ENCODE data around the gene SPATA20. TPM values are rescaled to one million over a fixed set of nuclear protein-coding genes. Genes with fewer than 3 reads are reported as not detected.
A peak's percentile ranks its signal among the peaks of the same experiment; 100 is the strongest.

Gene SPATA20
- total and polyA plus RNA-seq, 2 of the 13 experiments (the other 11 are each of a cell fraction or from before 2014, with no cell fraction given): 36.1 to 64.8 TPM

DNA sequence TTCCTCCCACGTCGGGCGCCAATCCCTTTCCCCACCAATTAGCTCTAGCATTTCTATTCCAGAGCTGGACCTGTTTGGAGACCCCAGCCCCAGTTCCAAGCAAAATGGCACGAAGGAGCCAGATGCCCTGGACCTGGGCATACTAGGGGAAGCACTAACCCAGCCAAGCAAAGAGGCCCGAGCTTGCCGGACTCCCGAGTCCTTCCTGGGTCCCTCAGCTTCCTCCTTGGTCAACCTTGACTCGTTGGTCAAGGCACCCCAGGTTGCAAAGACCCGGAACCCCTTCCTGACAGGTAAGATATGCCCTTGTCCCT, 5.6 kb upstream of the SPATA20 start (continued):
- TF ChIP-seq, protein P1, sequence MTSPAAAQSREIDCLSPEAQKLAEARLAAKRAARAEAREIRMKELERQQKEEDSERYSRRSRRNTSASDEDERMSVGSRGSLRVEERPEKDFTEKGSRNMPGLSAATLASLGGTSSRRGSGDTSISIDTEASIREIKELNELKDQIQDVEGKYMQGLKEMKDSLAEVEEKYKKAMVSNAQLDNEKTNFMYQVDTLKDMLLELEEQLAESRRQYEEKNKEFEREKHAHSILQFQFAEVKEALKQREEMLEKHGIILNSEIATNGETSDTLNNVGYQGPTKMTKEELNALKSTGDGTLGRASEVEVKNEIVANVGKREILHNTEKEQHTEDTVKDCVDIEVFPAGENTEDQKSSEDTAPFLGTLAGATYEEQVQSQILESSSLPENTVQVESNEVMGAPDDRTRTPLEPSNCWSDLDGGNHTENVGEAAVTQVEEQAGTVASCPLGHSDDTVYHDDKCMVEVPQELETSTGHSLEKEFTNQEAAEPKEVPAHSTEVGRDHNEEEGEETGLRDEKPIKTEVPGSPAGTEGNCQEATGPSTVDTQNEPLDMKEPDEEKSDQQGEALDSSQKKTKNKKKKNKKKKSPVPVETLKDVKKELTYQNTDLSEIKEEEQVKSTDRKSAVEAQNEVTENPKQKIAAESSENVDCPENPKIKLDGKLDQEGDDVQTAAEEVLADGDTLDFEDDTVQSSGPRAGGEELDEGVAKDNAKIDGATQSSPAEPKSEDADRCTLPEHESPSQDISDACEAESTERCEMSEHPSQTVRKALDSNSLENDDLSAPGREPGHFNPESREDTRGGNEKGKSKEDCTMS (CRISPR knock-in tag; conservative IDR thresholded peaks at IDR 0.05): no peak
- TF ChIP-seq, protein P2, sequence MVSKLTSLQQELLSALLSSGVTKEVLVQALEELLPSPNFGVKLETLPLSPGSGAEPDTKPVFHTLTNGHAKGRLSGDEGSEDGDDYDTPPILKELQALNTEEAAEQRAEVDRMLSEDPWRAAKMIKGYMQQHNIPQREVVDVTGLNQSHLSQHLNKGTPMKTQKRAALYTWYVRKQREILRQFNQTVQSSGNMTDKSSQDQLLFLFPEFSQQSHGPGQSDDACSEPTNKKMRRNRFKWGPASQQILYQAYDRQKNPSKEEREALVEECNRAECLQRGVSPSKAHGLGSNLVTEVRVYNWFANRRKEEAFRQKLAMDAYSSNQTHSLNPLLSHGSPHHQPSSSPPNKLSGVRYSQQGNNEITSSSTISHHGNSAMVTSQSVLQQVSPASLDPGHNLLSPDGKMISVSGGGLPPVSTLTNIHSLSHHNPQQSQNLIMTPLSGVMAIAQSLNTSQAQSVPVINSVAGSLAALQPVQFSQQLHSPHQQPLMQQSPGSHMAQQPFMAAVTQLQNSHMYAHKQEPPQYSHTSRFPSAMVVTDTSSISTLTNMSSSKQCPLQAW (CRISPR knock-in tag; IDR thresholded peaks at IDR 0.05): peak; percentile 12; the same call in 1 of the 2 replicates
- no peak for TF ChIP-seq ZNF136 (CRISPR knock-in tag; IDR thresholded peaks at IDR 0.05; ENCODE audit: low read depth)
- TF ChIP-seq NCOR1 (IDR thresholded peaks at IDR 0.05; ENCODE audit: borderline replicate concordance, low read length): peak; percentile 1; the same call in 1 of the 2 replicates
- no peak for TF ChIP-seq ZNF264 (CRISPR knock-in tag; IDR thresholded peaks at IDR 0.05)
- TF ChIP-seq HDAC1 (CRISPR knock-in tag; IDR thresholded peaks at IDR 0.05): peak; percentile 24; the same call in 1 of the 2 replicates
- no peak for TF ChIP-seq CHCHD3 (CRISPR knock-in tag; IDR thresholded peaks at IDR 0.05)
- TF ChIP-seq, protein P3, sequence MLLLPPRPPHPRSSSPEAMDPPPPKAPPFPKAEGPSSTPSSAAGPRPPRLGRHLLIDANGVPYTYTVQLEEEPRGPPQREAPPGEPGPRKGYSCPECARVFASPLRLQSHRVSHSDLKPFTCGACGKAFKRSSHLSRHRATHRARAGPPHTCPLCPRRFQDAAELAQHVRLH (CRISPR knock-in tag; IDR thresholded peaks at IDR 0.05; ENCODE audit: borderline replicate concordance, low read depth): no peak
- no peak for TF ChIP-seq ZNF773 (CRISPR knock-in tag; IDR thresholded peaks at IDR 0.05; ENCODE audit: borderline replicate concordance)
- TF ChIP-seq JARID2 (CRISPR knock-in tag; IDR thresholded peaks at IDR 0.05; ENCODE audit: insufficient replicate concordance): no peak
- no peak for TF ChIP-seq NFIC (IDR thresholded peaks at IDR 0.05; ENCODE audit: low read length)
- TF ChIP-seq ZBTB20 (CRISPR knock-in tag; IDR thresholded peaks at IDR 0.05; ENCODE audit: borderline replicate concordance, low read depth): no peak
- no peak for TF ChIP-seq PRPF4 (IDR thresholded peaks at IDR 0.05; ENCODE audit: low read depth, low read length, poor library complexity, severe bottlenecking)
- TF ChIP-seq IRX3 (CRISPR knock-in tag; IDR thresholded peaks at IDR 0.05; ENCODE audit: borderline replicate concordance, low read depth): peak; percentile 52; the same call in 1 of the 2 replicates
- TF ChIP-seq KDM5B (CRISPR knock-in tag; IDR thresholded peaks at IDR 0.05; ENCODE audit: borderline replicate concordance): no peak

Data from HepG2 (cell line).